ACC112 (cell line): ENCODE measurements around the gene CPA1.

Source experiments
- H2AFZ ChIP-seq: fragments of 200-600 bp; sonication (generic); one replicate; pipeline ENCODE4 v1.6.0; 2017; ENCODE audit warnings: antibody characterized with exemption, low read length; ENCODE audit not compliant: unreplicated experiment
- H3K27ac ChIP-seq: fragments of 200-600 bp; sonication (generic); 2 replicates; pipeline ENCODE4 v1.5.1; 2014; ENCODE audit warnings: low read depth, mild to moderate bottlenecking, antibody characterized with exemption, low read length, moderate library complexity
- H3K27me3 ChIP-seq: fragments of 200-600 bp; sonication (generic); 2 replicates; pipeline ENCODE4 v1.6.1; 2014; ENCODE audit warnings: mild to moderate bottlenecking, antibody characterized with exemption, low read length, moderate library complexity, mixed read lengths; ENCODE audit not compliant: insufficient read depth
- H3K36me3 ChIP-seq: fragments of 200-600 bp; sonication (generic); 2 replicates; pipeline ENCODE4 v1.6.1; 2016; ENCODE audit warnings: mild to moderate bottlenecking, antibody characterized with exemption, low read length, moderate library complexity, mixed read lengths; ENCODE audit not compliant: insufficient read depth
- H3K4me1 ChIP-seq: fragments of 200-600 bp; sonication (generic); one replicate; pipeline ENCODE4 v1.6.1; 2016; ENCODE audit warnings: low read length, mixed read lengths; ENCODE audit not compliant: insufficient read depth, unreplicated experiment, control insufficient read depth
- H3K4me3 ChIP-seq: fragments of 200-600 bp; sonication (generic); 2 replicates; pipeline ENCODE4 v1.5.1; 2014; ENCODE audit warnings: mild to moderate bottlenecking, low read depth, low read length
- H3K79me2 ChIP-seq: fragments of 200-600 bp; sonication (generic); one replicate; pipeline ENCODE4 v1.6.0; 2016; ENCODE audit warnings: low read length; ENCODE audit not compliant: control insufficient read depth, unreplicated experiment, insufficient read depth

CPA1 gene

GRCh38 chr7:130397051-130397757 is 16.9 kb downstream of the CPA1 start:
- H3K79me2 ChIP-seq = no peaks in the 10 kb centered on the region
- no peak overlapping the region for H3K4me3 ChIP-seq
- H2AFZ ChIP-seq = no peak overlapping the region
- H3K36me3 ChIP-seq = peaks cover 8% of the 10 kb centered on the region; the same call in 1 of the 2 replicates
- no peak overlapping the region for H3K27ac ChIP-seq
- peaks cover 10% of the 10 kb centered on the region for H3K4me1 ChIP-seq
- no peaks in the 10 kb centered on the region for H3K27me3 ChIP-seq

GRCh38 chr7:130397758-130398073 is 17.4 kb downstream of the CPA1 start:
- Histone ChIP-seq H3K79me2 (no peaks in the 10 kb centered on the region), H2AFZ (no peak overlapping the region), H3K36me3 (peaks cover 8% of the 10 kb centered on the region; the same call in 1 of the 2 replicates), H3K4me3 (no peak overlapping the region), H3K27ac (no peak overlapping the region), H3K27me3 (no peaks in the 10 kb centered on the region), H3K4me1 (peaks cover 5% of the 10 kb centered on the region)

DNA sequence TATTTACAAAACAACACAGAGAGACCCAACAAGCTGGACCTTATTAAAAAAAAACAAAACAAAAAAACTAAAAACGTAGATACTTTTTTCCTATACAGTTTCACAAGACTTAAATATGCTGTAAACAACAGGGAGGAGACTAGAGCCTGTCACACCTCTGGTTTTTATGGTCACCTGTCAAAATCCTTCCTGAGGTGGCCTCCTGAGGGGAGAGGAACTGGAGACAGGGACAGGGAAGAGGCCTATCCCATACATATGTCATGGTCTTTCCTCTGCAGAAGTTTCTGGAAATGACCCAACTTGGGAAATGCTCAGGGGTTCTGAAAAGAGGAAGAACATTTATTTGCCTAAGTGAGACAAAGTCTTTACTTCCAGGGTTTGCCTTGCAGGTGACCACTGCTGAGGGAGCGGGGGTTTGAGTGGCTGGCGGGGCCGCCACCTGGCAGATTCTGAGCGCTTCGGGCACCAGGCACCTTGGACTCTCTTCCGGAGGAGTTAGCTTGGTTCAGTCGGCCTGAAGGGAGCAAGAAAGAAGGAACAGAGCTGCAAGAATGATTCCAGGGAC is 18.3 kb downstream of the CPA1 start:
- Histone ChIP-seq H3K27me3 (no peaks in the 10 kb centered on the region), H3K4me3 (no peak overlapping the region), H3K79me2 (no peaks in the 10 kb centered on the region), H3K4me1 (no peaks in the 10 kb centered on the region), H3K27ac (no peak overlapping the region), H3K36me3 (peaks cover 8% of the 10 kb centered on the region; the same call in 1 of the 2 replicates), H2AFZ (no peak overlapping the region)

DNA sequence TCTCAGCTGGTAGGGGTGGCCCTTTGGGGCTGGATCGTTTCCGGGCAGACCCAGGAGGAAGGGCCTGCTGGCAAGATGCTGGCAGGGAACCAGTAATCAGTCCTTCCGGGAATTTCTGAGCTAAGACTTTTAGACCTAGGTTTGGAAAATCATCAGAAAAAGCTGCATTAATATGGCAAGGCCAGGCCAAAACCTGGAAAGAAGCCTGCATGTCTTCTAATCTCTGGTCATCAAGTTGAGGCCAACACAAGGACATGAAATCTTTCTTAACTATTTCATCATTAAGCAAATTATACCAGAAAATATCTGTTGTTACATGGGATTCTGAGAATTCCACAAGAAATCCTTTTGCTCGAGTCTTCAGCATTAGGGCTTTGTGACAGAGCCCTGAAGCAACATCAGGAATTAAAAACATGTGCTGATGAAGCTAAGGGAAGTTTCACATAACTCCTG is 19.9 kb downstream of the CPA1 start:
- no peaks in the 10 kb centered on the region for H3K79me2 ChIP-seq
- H3K4me1 ChIP-seq = no peaks in the 10 kb centered on the region
- H3K27ac ChIP-seq = no peak overlapping the region
- no peaks in the 10 kb centered on the region for H3K27me3 ChIP-seq
- H2AFZ ChIP-seq = no peak overlapping the region
- H3K36me3 ChIP-seq = peaks cover 8% of the 10 kb centered on the region; the same call in 1 of the 2 replicates
- H3K4me3 ChIP-seq = no peak overlapping the region

DNA sequence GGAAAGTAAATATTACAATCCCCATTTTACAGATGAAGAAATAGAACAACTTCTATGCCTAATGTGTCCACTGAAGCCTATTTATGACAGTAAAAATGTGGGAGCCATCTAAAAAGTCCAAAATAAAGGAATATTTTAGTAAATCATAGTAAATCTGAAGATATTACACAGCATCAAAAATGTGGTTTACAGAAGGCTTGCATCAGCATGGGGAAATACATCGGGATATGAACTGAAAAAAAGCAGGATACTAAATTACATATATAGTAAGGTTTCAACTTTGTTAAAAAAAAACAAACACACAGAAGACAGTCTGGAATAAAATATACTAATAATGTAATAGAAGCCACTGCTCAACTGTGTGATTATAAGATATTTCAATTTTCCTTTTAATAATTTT is 20.8 kb downstream of the CPA1 start:
- H3K36me3 ChIP-seq = peaks cover 8% of the 10 kb centered on the region; the same call in 1 of the 2 replicates
- H2AFZ ChIP-seq = no peak overlapping the region
- no peak overlapping the region for H3K4me3 ChIP-seq

DNA sequence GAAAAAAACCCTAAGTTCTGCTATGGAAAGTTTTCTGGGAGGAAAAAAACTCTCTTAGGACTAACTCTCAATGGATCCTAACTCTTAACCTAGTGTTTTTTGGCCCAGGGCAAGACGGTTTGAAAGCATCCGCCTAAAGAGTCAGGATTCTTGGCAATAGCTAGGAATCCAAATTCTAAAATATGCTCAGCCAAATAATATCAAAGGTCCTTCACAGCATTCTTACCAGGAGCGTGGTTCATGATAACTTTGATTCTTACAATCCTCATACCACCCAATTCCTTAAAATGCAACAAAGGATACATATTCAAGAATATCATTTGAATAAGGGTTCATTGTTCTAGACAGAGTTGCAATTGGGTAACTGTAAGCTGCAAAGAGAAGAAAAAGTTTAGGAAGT is 21.3 kb downstream of the CPA1 start:
- H2AFZ ChIP-seq = no peak overlapping the region
- no peaks in the 10 kb centered on the region for H3K79me2 ChIP-seq
- H3K36me3 ChIP-seq = peaks cover 8% of the 10 kb centered on the region; the same call in 1 of the 2 replicates
- H3K27me3 ChIP-seq = no peaks in the 10 kb centered on the region
- H3K4me1 ChIP-seq = no peaks in the 10 kb centered on the region
- H3K4me3 ChIP-seq = no peak overlapping the region
- H3K27ac ChIP-seq = no peak overlapping the region

More for the DNA sequence above, 20.8 kb downstream of the CPA1 start:
- Histone ChIP-seq H3K27ac (no peak overlapping the region), H3K4me1 (no peaks in the 10 kb centered on the region), H3K27me3 (no peaks in the 10 kb centered on the region), H3K79me2 (no peaks in the 10 kb centered on the region)

GRCh38 chr7:130405003-130405402 is 24.7 kb downstream of the CPA1 start:
- H3K4me3 ChIP-seq = no peak overlapping the region
- H3K27ac ChIP-seq = no peak overlapping the region
- H3K4me1 ChIP-seq = peaks cover 8% of the 10 kb centered on the region
- H2AFZ ChIP-seq = no peak overlapping the region
- no peaks in the 10 kb centered on the region for H3K79me2 ChIP-seq
- H3K36me3 ChIP-seq = no peaks in the 10 kb centered on the region
- no peaks in the 10 kb centered on the region for H3K27me3 ChIP-seq

DNA sequence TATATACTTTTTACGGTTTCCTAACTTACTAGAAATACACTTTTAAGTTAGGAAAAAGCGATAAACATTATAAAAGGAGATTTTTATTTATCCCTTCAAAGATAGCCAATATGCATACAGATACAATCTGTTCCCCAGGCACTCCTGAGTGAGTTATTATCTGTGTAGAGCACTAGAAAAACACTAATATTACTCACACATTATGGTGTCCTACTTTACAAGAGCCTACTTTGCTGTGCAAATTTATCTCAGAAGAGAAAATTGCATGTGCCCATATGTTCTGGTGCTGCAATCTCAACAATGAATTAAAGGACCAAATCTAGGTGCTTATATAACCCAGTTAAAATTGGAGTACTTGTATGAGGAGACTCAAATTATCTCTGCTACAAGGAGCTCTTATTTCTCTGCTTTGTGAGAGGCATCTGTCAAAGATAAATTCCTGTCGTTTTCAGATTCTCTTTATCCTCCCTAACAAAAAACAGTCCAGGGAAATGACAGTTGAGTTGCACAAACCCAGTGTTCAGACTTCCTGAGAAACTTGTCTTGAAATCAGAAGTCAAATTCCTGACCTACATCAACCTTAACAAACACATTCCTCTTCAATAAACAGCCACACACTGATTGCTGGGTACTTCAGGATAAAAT is 28.9 kb downstream of the CPA1 start:
- Histone ChIP-seq H3K27ac (no peak overlapping the region), H3K36me3 (no peaks in the 10 kb centered on the region), H2AFZ (peak overlapping the region; percentile 2), H3K27me3 (no peaks in the 10 kb centered on the region), H3K4me3 (no peak overlapping the region), H3K79me2 (no peaks in the 10 kb centered on the region), H3K4me1 (peaks cover 8% of the 10 kb centered on the region)

GRCh38 chr7:130409712-130410072 is 29.4 kb downstream of the CPA1 start:
- Histone ChIP-seq H3K27me3 (no peaks in the 10 kb centered on the region), H3K36me3 (no peaks in the 10 kb centered on the region), H3K4me3 (no peak overlapping the region), H3K4me1 (peaks cover 8% of the 10 kb centered on the region), H3K27ac (no peak overlapping the region), H2AFZ (no peak overlapping the region), H3K79me2 (no peaks in the 10 kb centered on the region)

GRCh38 chr7:130410868-130411541 is 30.7 kb downstream of the CPA1 start:
- Histone ChIP-seq H3K4me3 (no peak overlapping the region), H3K27me3 (no peaks in the 10 kb centered on the region), H3K79me2 (no peaks in the 10 kb centered on the region), H3K27ac (no peak overlapping the region), H3K36me3 (no peaks in the 10 kb centered on the region), H3K4me1 (peaks cover 8% of the 10 kb centered on the region), H2AFZ (no peak overlapping the region)
